OCI-LY3 (cell line): ENCODE data around the gene TRERF1.

Source experiments
- CTCF ChIP-seq: fragments of 200-600, 300-600 bp; sonication (generic); IDR thresholded peaks from 2 replicates; pipeline ENCODE4 v1.5.1; 2014; ENCODE audit warnings: antibody characterized with exemption, low read length, low read depth
- EZH2phosphoT487 ChIP-seq: fragments of 200-600 bp; shearing (Covaris generic); IDR thresholded peaks from 2 replicates; pipeline ENCODE4 v1.6.1; 2018; ENCODE audit warnings: antibody characterized with exemption, mixed run types, low read depth

GRCh38 chr6:42210551-42210950 lies 241.2 kb downstream of the TRERF1 start:
- TF ChIP-seq CTCF (no peak), EZH2phosphoT487 (no peak)
